Hematopoietic multipotent progenitor cell treated with erythropoietin and hydrocortisone succinate and interleukin-3 and kit ligand, for 6 days (in vitro differentiated cells): ENCODE results near the gene PHACTR1.

ENCODE experiments used
- DNase-seq: peaks from one replicate; pipeline ENCODE4 v3.0.0-alpha.2; 2015

PHACTR1 gene

DNA sequence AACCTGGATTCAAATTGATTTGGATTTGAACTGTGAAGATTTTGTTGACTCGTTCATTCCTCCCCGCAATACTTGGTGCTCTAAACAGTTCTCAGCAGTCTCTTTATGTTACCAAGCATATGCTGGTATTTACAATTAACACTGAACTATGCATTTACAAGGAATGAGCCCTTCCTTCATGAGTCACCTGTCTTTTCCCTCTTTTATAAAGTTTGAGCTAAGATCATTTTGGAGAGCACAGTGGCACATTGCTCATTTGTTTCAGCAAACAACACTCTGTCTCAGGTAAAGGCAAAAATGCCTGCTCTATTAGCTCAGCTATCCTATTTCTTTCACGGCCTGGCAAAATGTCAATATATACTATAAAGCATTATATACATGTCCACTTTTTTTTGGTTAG lies 285.4 kb downstream of the PHACTR1 start:
- DNase-seq: no peak

DNA sequence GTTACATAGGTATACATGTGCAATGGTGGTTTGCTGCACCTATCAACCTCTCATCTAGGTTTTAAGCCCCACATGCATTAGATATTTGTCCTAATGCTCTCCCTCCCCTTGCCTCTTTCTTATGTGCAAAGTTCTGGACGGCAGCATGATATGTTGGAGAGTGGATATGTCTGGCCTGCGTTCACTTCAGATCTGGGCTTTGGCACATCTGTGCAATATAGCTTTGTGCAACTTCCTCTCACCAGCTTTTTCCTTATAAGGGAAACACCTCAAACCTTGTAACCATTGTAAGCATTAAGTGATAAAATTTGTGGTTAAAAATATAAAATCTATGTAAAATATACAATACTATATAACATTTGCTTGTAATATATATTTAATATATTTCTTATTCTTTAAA lies 288.0 kb downstream of the PHACTR1 start:
- peak; percentile 58 for DNase-seq

DNA sequence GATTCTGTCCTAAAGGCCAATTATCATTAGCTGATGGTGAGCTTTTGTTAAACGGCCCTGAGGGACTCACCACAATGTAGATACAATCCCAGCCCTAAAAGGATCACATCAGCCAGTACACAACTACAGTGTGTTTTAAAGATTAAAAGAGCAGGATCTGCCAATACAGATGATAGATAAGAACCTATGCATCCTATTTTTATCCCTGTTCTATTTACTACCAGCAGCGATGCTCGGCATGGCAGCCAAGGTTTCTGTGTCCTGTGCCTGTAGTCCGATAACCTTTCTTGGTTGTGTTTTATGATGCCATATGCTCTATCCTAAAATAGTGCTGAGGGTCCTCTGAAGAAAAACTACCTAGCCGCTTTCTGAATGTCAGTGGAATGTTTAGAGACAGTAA lies 289.4 kb downstream of the PHACTR1 start:
- DNase-seq: no peak

DNA sequence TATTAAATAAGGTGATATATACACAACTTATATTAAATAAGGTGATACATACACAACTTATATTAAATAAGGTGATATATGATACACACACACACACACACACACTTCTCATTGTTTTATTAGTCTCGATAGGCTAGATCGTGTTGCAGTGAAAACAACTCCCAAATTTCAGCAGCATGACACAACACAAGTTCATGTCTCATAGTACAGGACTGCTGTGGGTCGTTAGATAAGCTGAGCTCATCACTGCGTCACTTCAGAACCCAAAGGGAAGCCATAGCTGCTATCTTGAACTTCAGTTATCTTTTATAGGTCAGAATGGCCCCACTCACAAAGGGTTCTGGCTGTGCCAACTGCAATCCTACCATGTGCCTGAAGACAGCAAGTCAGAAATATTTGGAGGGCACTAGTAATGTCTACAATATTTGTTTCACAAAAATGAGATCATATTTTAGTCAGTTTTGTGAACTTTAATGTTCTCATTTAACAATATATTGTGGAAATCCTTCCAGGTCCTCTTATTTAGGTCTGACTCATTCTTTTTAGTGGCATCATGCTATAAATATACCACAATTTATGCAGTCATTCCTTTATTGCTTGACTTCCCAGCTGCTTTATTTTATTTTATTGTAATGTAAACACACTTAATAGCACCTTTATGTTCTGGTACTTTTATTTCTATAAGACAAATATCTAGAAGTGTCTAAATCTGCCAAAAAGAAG lies 290.2 kb downstream of the PHACTR1 start:
- DNase-seq: peak; percentile 92

DNA sequence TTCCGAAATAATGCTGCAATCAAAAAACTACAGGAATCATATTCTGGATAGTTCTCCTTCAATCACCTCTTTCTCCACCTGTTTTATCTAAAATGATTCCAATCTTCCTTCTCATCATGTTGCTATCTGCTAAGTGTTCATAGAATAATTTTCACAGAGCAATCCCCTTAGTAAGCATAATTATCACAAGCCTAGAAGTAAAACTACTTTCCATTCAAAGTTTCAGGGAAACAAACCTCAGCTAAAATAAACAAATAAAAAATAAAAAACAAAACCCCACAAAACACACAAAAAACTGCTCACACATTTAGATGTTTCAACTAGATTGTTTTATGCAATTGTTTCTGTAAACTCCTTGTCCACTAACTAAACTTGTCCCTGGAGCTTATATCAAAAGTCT lies 291.2 kb downstream of the PHACTR1 start:
- no peak for DNase-seq

DNA sequence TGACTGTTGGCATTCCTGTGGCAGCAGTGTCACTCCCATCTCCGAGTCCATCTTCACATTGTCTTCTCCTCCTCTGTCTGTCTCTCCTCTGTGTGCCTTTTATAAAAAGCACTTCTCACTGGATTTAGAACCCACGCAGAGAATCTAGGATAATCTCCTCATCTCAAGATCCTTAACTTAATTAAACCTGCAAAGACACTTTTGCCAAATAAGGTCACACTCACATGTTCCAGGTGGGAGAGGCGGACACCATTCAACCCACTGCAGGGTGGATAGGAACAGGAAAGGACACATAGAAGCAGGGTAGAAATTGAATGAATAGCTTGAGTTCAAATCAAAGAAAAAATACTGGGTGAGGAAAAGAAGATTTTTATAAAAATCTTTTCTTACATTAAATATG lies 292.5 kb downstream of the PHACTR1 start:
- no peak for DNase-seq

GRCh38 chr6:13009461-13009860 lies 292.9 kb downstream of the PHACTR1 start:
- no peak for DNase-seq

DNA sequence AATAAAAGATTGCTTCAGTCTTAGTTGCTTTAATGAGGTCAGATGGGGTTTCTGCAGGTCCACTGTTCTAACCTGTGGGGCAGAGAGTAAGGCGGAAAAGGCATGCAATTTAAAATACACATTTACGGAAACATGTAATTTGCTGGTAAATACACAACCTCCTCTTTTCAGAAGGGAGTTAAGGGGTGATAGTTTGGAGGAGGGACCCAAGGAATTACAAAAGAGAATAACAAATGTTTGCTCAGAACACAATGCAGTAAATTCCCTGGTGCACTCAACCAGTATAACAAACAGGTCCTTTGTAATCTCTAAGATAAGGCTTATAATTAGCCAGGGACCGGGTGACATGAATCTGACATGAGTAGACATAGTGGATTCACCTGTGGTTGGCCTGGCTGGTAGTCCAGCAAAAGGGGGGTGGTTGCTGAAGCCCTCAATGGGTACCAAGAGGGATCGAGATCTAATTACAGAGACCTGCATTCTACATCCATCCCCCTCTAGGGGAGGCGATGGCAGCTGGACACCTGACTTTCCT lies 295.1 kb downstream of the PHACTR1 start:
- no peak for DNase-seq

DNA sequence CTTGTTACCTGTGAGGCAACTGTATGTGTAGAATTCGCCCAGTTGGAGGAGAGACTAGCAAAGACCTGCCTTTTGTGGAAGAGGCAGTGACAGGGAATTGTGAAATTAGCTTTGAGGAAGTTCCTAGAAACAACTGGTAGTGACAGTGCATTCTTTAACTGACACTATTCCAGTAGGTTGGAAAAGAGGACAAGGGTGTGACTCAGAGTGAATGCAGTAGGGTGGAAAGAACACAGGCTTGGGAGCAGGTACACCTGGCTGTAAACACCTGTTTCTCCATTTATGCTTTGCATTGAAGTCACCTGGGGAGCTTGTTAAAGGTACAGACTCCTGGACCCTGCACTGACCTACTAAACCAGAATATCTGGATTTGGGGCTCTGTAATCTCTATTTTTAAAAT lies 295.7 kb downstream of the PHACTR1 start:
- DNase-seq: peak; percentile 41

DNA sequence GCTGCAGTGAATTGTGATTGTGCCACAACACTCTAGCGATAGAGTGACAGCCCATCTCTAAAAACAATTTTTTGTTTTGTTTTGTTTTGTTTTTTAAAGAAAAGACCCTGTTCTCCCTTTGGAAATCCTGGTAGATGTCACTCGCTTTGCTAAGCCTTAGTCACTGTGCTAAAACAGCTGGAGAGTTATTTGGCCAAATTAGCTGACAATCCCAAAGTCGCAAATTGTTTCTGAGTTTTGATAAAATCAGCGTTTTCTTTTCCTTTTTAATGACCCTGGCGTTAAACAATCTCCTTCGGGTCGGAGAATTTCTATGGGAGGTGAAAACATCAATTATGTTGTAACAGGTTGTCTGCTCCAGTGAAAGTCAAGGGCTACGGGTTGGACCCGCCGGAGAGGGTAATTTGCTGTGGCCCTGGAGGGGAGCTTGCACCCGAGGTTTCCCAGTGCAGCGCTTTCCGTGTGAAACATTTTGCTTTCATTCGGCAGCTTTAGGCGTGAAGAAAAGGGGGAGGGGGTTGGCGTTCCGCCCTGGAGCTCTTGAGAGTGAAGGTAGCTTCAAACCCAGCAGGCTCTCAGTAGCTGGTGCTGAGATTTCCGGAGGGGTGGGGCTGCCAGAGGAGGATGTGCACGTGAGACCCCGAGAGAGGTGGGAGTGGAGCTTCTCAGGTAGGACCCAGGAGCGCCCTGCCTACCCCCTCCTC lies 296.6 kb downstream of the PHACTR1 start:
- DNase-seq: no peak

DNA sequence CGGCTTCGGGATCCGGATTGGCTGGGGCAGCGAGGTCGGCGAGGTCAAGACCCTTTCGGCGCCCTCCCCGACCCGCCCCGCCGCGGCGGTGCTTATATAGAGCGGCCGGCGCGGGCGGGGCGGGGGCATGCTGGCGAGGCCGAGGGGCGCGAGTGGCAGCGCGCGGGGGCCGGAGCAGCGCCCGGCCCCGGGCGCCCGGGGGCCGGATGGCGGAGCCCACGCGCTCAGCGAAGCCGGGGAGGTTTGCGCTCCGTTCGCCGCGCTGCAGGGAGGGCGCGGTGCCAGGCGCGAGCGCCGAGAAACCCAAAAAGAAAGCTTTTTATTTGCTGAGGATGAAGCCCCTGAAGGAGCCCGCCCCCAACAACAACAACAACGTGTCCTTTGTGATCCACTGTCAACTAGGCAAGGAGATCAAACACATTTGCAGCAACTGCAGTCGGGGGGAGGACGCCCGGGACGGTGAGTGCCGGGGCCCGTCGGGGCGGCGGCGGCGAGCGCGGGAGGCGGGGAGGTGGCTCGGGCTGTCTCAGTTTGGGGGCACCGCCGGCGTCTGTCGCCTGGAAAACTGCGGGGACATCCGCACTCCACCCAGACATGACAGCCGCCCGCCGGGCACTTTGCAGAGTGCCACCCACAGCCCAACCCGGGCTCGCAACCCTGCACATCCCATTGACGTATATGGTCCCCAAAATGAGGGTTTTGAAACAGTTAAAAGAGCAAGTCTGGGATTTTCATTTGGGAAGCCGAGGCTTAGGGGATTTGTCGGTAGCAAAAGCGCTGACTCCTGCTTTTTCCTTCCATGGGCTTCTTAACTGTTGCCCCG lies 297.3 kb downstream of the PHACTR1 start:
- DNase-seq: no peak

GRCh38 chr6:13014504-13015378 lies 298.2 kb downstream of the PHACTR1 start:
- DNase-seq: no peak

- DNase-seq: no peak
These were observed 298.8 kb downstream of the PHACTR1 start for GRCh38 chr6:13015379-13015681.

DNA sequence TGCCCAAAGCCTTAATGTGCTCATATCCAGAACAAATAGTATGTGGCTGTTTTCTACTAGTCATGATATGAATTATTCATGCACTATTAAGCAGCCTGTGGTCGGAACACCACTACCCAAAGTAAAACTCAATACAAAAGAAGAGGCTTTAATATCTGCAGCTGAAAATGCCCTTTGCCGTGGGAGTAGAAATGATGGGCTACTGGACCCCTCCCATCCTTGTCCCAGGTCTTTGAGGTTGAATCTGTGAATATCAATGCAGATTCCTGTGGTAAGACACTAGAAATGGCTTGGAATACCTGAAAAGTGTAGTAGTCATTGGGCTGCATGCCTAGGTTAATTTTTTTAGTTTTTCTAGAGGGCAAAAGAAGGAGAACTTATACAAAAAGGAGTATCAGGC lies 308.0 kb downstream of the PHACTR1 start:
- DNase-seq: no peak

GRCh38 chr6:13025893-13026499 lies 309.4 kb downstream of the PHACTR1 start:
- DNase-seq: no peak

- peak; percentile 45 for DNase-seq
These were observed 310.0 kb downstream of the PHACTR1 start for GRCh38 chr6:13026557-13026956.

- DNase-seq: peak; percentile 43
These were observed 310.6 kb downstream of the PHACTR1 start for GRCh38 chr6:13027207-13027606.

- no peak for DNase-seq
These were observed 313.8 kb downstream of the PHACTR1 start for GRCh38 chr6:13030396-13030795.

GRCh38 chr6:13032566-13032965 lies 316.0 kb downstream of the PHACTR1 start:
- no peak for DNase-seq

DNA sequence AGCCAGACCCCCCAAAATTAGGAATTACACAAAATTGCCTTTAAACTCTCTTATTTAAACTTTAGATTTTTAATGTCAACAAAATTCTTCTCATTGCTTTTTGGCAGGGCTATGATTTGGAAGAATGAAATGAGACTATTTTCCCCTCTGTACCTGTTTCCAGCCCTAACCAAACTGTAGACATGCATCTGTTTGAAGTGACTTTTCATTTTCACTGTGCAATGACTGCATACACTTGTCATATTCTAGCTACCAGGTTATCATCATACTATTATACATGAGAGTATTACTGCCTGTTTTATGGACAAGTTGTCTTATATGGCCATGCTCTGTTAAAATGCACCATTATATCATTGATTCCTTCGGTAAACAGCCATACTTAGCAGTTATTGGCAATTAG lies 316.6 kb downstream of the PHACTR1 start:
- no peak for DNase-seq

GRCh38 chr6:13034316-13034715 lies 317.7 kb downstream of the PHACTR1 start:
- DNase-seq: peak; percentile 74

DNA sequence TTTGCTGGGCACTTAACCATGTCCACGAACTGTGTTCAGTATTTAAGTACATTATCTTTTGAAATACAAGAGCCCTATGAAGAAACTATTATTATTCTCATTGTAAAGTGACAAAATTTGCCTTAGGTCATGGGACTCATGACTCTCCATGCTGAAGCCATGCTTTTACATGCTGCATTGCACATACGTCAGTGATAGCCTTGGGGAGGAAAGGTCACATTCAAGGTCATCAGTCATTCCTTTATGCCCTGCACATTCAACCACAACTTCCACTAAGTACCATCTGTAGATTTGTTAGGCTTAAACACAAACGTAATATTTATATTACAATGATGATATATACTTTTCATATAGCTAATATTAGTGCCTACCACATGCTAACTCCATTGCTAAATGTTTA lies 319.0 kb downstream of the PHACTR1 start:
- DNase-seq: no peak
